ENCODE measurements around the gene FBXO24.
"Not testable (repeated sequence)": the region's sequence is repeated elsewhere in the genome, so short reads cannot be mapped to it uniquely, and the experiment has no call there.

Gene FBXO24

GRCh38 chr7:100586266-100587025, at the start of gene FBXO24:
Gene FBXO24, plus strand, starts transcription at chr7:100586328. Its CDS starts 298 bp downstream, at chr7:100586626.
- Histone ChIP-seq H3K79me2 (ENCODE audit: control insufficient read depth, insufficient read depth, low read length, unreplicated experiment) (peaks cover 20% of the 10 kb centered on the region), H3K36me3 (ENCODE audit: insufficient read depth, low read length) (no peaks in the 10 kb centered on the region), H3K4me3 (ENCODE audit: low read depth, low read length) (peak within 1 kb of the TSS; percentile 80), H3K4me1 (ENCODE audit: control insufficient read depth, insufficient read depth, low read length, unreplicated experiment) (peaks cover 18% of the 10 kb centered on the region), H2AFZ (ENCODE audit: low read length, unreplicated experiment) (peak within 1 kb of the TSS; percentile 63), H3K27ac (ENCODE audit: low read depth, low read length) (peak within 1 kb of the TSS; percentile 65), H3K27me3 (ENCODE audit: insufficient read depth, low read length) (no peaks in the 10 kb centered on the region)

DNA sequence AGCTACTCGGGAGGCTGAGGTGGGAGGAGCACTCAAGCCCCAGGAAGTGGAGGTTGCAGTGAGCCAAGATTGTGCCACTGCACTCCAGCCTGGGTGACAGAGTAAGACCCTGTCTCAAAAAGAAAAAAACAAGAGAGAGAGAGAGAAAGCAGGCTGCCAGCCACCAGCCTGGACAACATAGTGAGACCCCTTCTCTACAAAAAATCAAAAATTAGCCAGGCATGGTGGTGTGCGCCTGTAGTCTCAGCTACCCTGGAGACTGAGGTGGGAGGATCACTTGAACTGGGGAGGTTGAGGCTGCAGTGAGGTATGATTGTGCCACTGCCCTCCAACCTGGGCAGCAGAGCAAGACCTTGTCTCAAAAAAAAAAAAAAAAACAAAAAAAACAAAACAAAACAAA, 49.4 kb upstream of the FBXO24 start:
- not testable (repeated sequence) for H3K27ac ChIP-seq (ENCODE audit: low read depth, low read length); H2AFZ ChIP-seq (ENCODE audit: low read length, unreplicated experiment); H3K4me3 ChIP-seq (ENCODE audit: low read depth, low read length); H3K36me3 ChIP-seq (ENCODE audit: insufficient read depth, low read length); H3K27me3 ChIP-seq (ENCODE audit: insufficient read depth, low read length)
- Histone ChIP-seq H3K4me1 (ENCODE audit: control insufficient read depth, insufficient read depth, low read length, unreplicated experiment) (peaks cover 11% of the 10 kb centered on the region), H3K79me2 (ENCODE audit: control insufficient read depth, insufficient read depth, low read length, unreplicated experiment) (peaks cover 22% of the 10 kb centered on the region)

DNA sequence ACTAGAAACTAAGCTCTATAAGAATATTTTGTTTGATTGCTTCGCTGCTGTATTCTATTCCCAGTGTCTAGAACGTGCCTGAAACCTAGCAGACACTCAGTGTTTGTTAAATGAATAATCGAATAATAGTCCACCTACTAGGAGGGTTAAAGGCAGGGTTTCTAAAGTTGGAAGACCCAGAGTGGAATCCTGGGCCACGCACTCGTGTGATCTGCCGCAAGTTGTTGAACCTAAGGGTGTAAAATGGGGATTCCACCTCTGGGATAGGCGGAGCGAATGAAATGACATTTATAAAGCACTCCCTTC, 47.8 kb upstream of the FBXO24 start:
- peak overlapping the region; percentile 77 for H3K4me3 ChIP-seq (ENCODE audit: low read depth, low read length)
- peaks cover 12% of the 10 kb centered on the region for H3K4me1 ChIP-seq (ENCODE audit: control insufficient read depth, insufficient read depth, low read length, unreplicated experiment)
- H3K27ac ChIP-seq (ENCODE audit: low read depth, low read length): peak overlapping the region; percentile 18
- peak overlapping the region; percentile 70 for H2AFZ ChIP-seq (ENCODE audit: low read length, unreplicated experiment)
- H3K36me3 ChIP-seq (ENCODE audit: insufficient read depth, low read length): no peaks in the 10 kb centered on the region
- H3K27me3 ChIP-seq (ENCODE audit: insufficient read depth, low read length): no peaks in the 10 kb centered on the region
- H3K79me2 ChIP-seq (ENCODE audit: control insufficient read depth, insufficient read depth, low read length, unreplicated experiment): peaks cover 33% of the 10 kb centered on the region

DNA sequence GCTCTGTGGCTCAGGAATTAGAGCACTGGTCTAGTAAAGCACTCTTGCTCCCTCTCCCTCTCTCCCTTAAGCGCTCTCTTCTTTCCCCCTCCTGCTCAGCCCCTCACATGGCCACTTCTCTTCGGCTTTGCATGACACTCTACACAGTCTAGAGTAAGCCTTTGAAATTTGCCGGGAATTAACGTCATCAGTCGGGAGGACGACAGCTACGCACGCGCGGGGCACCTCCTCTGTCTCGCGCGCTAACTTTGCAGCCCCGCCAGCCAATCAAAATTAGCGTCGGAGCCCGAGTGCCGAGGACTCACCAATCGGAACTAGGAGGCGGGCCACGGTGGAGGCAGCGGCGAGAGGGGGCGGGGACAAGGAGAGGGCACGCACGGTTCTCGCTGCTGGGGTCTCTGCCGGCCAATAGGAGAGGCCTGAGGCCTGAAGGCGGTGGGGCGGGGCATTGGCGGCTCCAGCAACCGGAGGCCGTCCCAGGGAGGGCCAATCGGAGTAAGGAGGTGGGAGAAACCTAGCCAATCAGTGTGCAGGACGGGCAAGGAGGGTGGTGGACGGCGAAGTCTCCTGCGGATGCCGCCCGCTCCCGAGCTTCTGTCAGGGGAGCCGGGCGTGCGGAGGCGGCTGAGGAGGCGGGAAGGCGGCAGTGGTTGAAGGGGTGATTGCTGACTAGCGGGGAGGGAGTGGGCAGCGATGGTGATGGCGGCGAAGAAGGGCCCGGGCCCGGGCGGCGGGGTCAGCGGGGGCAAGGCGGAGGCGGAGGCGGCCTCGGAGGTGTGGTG, 47.3 kb upstream of the FBXO24 start, which contains the start of gene AGFG2:
Gene AGFG2, plus strand, starts transcription at position 550 of the 782 bp plus-strand sequence. Its CDS starts 144 bp downstream, at position 694.
- peak within 1 kb of the TSS; percentile 18 for H3K27ac ChIP-seq (ENCODE audit: low read depth, low read length)
- H3K4me1 ChIP-seq (ENCODE audit: control insufficient read depth, insufficient read depth, low read length, unreplicated experiment): peaks cover 17% of the 10 kb centered on the region
- no peaks in the 10 kb centered on the region for H3K27me3 ChIP-seq (ENCODE audit: insufficient read depth, low read length)
- peak within 1 kb of the TSS; percentile 93 for H3K4me3 ChIP-seq (ENCODE audit: low read depth, low read length)
- H3K36me3 ChIP-seq (ENCODE audit: insufficient read depth, low read length): no peaks in the 10 kb centered on the region
- peaks cover 38% of the 10 kb centered on the region for H3K79me2 ChIP-seq (ENCODE audit: control insufficient read depth, insufficient read depth, low read length, unreplicated experiment)
- H2AFZ ChIP-seq (ENCODE audit: low read length, unreplicated experiment): peak within 1 kb of the TSS; percentile 70

GRCh38 chr7:100539436-100540006, 46.6 kb upstream of the FBXO24 start:
- peak overlapping the region; percentile 93 for H3K4me3 ChIP-seq (ENCODE audit: low read depth, low read length)
- no peaks in the 10 kb centered on the region for H3K36me3 ChIP-seq (ENCODE audit: insufficient read depth, low read length)
- H3K4me1 ChIP-seq (ENCODE audit: control insufficient read depth, insufficient read depth, low read length, unreplicated experiment): peaks cover 24% of the 10 kb centered on the region
- H3K27ac ChIP-seq (ENCODE audit: low read depth, low read length): no peak overlapping the region
- H2AFZ ChIP-seq (ENCODE audit: low read length, unreplicated experiment): peak overlapping the region; percentile 63
- H3K79me2 ChIP-seq (ENCODE audit: control insufficient read depth, insufficient read depth, low read length, unreplicated experiment): peaks cover 43% of the 10 kb centered on the region
- H3K27me3 ChIP-seq (ENCODE audit: insufficient read depth, low read length): no peaks in the 10 kb centered on the region

GRCh38 chr7:100540073-100540723, 45.9 kb upstream of the FBXO24 start:
- H3K4me1 ChIP-seq (ENCODE audit: control insufficient read depth, insufficient read depth, low read length, unreplicated experiment): peaks cover 30% of the 10 kb centered on the region
- no peak overlapping the region for H2AFZ ChIP-seq (ENCODE audit: low read length, unreplicated experiment)
- H3K27ac ChIP-seq (ENCODE audit: low read depth, low read length): no peak overlapping the region
- H3K36me3 ChIP-seq (ENCODE audit: insufficient read depth, low read length): no peaks in the 10 kb centered on the region
- H3K4me3 ChIP-seq (ENCODE audit: low read depth, low read length): peak overlapping the region; percentile 93
- peaks cover 43% of the 10 kb centered on the region for H3K79me2 ChIP-seq (ENCODE audit: control insufficient read depth, insufficient read depth, low read length, unreplicated experiment)
- no peaks in the 10 kb centered on the region for H3K27me3 ChIP-seq (ENCODE audit: insufficient read depth, low read length)

DNA sequence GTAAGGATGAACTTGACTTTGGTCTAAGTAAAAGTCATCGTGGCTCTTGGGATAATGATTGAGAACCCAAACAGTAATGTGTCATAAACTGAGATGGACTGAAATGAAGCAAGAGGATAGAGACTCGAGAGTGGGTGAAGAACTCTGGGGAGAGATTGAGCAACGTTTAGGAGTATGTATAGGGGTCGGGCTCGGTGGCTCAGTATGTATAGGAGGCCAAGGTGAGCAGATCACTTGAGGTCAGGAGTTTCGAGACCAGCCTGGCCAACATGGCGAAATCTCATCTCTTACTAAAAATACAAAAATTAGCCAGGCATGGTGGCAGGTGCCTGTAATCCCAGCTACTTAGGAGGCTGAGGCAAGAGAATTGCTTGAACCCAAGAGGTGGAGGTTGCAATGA, 44.8 kb upstream of the FBXO24 start:
- not testable (repeated sequence) for H3K27ac ChIP-seq (ENCODE audit: low read depth, low read length); H3K36me3 ChIP-seq (ENCODE audit: insufficient read depth, low read length); H3K27me3 ChIP-seq (ENCODE audit: insufficient read depth, low read length); H2AFZ ChIP-seq (ENCODE audit: low read length, unreplicated experiment); H3K4me3 ChIP-seq (ENCODE audit: low read depth, low read length)
- H3K4me1 ChIP-seq (ENCODE audit: control insufficient read depth, insufficient read depth, low read length, unreplicated experiment): peaks cover 39% of the 10 kb centered on the region
- peaks cover 43% of the 10 kb centered on the region for H3K79me2 ChIP-seq (ENCODE audit: control insufficient read depth, insufficient read depth, low read length, unreplicated experiment)

GRCh38 chr7:100543586-100543985, 42.5 kb upstream of the FBXO24 start:
- Histone ChIP-seq H2AFZ (ENCODE audit: low read length, unreplicated experiment) (no peak overlapping the region), H3K4me1 (ENCODE audit: control insufficient read depth, insufficient read depth, low read length, unreplicated experiment) (peaks cover 61% of the 10 kb centered on the region), H3K4me3 (ENCODE audit: low read depth, low read length) (no peak overlapping the region), H3K79me2 (ENCODE audit: control insufficient read depth, insufficient read depth, low read length, unreplicated experiment) (peaks cover 54% of the 10 kb centered on the region), H3K27me3 (ENCODE audit: insufficient read depth, low read length) (no peaks in the 10 kb centered on the region), H3K27ac (ENCODE audit: low read depth, low read length) (peak overlapping the region; percentile 89), H3K36me3 (ENCODE audit: insufficient read depth, low read length) (no peaks in the 10 kb centered on the region)

GRCh38 chr7:100544386-100544785, 41.7 kb upstream of the FBXO24 start:
- Histone ChIP-seq H3K36me3 (ENCODE audit: insufficient read depth, low read length) (no peaks in the 10 kb centered on the region; the same call in 1 of the 2 replicates), H3K4me1 (ENCODE audit: control insufficient read depth, insufficient read depth, low read length, unreplicated experiment) (peaks cover 64% of the 10 kb centered on the region), H3K4me3 (ENCODE audit: low read depth, low read length) (no peak overlapping the region), H3K27ac (ENCODE audit: low read depth, low read length) (peak overlapping the region; percentile 89), H3K27me3 (ENCODE audit: insufficient read depth, low read length) (no peaks in the 10 kb centered on the region), H2AFZ (ENCODE audit: low read length, unreplicated experiment) (no peak overlapping the region), H3K79me2 (ENCODE audit: control insufficient read depth, insufficient read depth, low read length, unreplicated experiment) (peaks cover 53% of the 10 kb centered on the region)

DNA sequence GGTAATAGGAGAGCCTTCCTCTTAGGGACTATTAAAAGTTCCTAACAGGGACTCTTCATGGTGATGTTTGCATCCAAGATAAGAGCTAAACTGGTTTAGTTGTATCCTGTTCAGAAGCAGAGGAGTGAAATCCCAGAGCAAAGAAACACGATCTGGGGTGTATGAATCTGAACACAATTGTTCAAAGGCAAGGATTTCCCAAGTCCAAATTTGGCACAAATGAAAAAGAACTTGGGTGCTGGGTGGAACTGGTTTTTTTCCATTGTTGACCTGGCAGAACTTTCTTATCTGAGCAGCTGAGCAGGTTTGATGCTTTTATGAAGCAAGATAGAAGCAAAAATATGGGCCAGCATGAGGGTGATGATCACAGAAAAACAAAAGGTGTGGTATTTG, 41.2 kb upstream of the FBXO24 start:
- H3K27ac ChIP-seq (ENCODE audit: low read depth, low read length): peak overlapping the region; percentile 89
- peaks cover 63% of the 10 kb centered on the region for H3K4me1 ChIP-seq (ENCODE audit: control insufficient read depth, insufficient read depth, low read length, unreplicated experiment)
- H2AFZ ChIP-seq (ENCODE audit: low read length, unreplicated experiment): no peak overlapping the region
- no peaks in the 10 kb centered on the region; the same call in 1 of the 2 replicates for H3K36me3 ChIP-seq (ENCODE audit: insufficient read depth, low read length)
- H3K4me3 ChIP-seq (ENCODE audit: low read depth, low read length): peak overlapping the region; percentile 25; the same call in 1 of the 2 replicates
- H3K27me3 ChIP-seq (ENCODE audit: insufficient read depth, low read length): no peaks in the 10 kb centered on the region
- H3K79me2 ChIP-seq (ENCODE audit: control insufficient read depth, insufficient read depth, low read length, unreplicated experiment): peaks cover 47% of the 10 kb centered on the region

Measured in ACC112 (cell line).